ENCODE data around the gene PCED1B. TPM values are rescaled to one million over a fixed set of nuclear protein-coding genes. Genes with fewer than 3 reads are reported as not detected.
A peak's percentile ranks its signal among the peaks of the same experiment; 100 is the strongest.

Gene PCED1B
- total RNA-seq, 2 donors from 2014 or later: 48.6 to 54.2 TPM

DNA sequence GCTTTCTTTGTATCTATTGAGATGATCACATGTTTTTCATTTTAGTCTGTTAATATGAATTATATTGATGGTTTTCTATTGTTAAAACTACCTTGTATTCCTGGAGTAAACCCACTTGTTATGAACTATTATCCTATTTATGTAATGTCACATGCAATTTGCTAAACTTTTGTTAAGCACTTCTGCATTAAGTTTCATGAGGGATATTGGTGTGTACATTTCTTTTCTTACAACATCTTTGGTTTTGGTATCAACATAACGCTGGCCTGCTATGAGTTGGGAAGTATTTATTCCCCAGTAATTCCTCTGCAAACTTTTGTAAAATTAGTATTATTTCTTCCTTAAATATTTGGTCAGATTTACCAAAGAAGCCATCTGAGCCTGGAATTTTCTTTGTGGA, 46.8 kb downstream of the PCED1B start:
- DNase-seq (no peak), ATAC-seq (no peak)
- H3K4me3 Mint-ChIP-seq: no peak overlapping the region
- H3K27ac Mint-ChIP-seq: no peak overlapping the region
- no peaks in the 10 kb centered on the region for H3K9me3 ChIP-seq (ENCODE audit: control insufficient read depth, low read length, poor library complexity, severe bottlenecking)
- peaks cover 10% of the 10 kb centered on the region for H3K36me3 Mint-ChIP-seq (ENCODE audit: low read depth)
- peaks cover 2% of the 10 kb centered on the region for H3K4me1 Mint-ChIP-seq
- H3K27me3 Mint-ChIP-seq: no peaks in the 10 kb centered on the region

DNA sequence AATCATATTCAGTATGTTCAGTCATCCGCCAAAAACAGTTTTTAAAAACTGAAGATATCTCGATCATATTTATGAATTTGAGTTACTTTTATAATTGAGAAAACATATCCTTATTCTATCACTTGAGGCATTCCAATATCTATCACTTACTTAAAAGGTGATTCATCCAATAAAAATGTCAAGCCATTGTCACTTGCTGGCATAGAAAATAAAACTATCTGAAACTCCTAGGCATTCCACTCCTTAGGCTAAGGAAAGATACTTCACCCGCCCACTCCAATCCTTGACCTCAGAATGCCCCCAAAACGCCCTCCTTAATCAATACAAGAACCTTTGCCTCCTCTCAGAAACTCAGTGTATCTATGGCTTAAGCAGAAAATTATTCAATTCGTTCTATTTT, 51.6 kb downstream of the PCED1B start:
- ATAC-seq (no peak), DNase-seq (no peak)
- H3K27me3 Mint-ChIP-seq: no peaks in the 10 kb centered on the region
- H3K4me1 Mint-ChIP-seq: peaks cover 3% of the 10 kb centered on the region
- H3K4me3 Mint-ChIP-seq: no peak overlapping the region
- H3K36me3 Mint-ChIP-seq (ENCODE audit: low read depth): peaks cover 9% of the 10 kb centered on the region
- H3K9me3 ChIP-seq (ENCODE audit: control insufficient read depth, low read length, poor library complexity, severe bottlenecking): no peaks in the 10 kb centered on the region
- no peak overlapping the region for H3K27ac Mint-ChIP-seq

DNA sequence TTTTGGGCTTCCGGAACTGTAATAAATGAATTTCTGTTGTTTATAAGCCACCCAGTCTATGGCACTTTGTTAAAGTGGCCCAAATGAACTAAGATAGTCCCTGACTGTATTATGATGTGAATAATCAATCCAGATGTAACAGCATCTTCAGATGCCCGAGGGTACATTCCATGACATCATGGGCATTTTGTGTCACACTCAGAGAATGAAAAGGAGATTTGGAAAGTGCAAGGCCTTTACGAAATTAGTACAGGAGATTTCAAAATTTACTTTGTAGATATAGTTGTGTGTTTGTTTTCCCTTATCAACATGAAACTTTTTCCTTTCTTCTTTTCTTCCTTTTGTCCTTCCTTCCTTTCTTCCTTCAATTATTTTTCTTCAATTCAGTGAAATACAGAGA, 54.6 kb downstream of the PCED1B start:
- no peak overlapping the region for H3K4me3 Mint-ChIP-seq
- ATAC-seq: no peak

DNA sequence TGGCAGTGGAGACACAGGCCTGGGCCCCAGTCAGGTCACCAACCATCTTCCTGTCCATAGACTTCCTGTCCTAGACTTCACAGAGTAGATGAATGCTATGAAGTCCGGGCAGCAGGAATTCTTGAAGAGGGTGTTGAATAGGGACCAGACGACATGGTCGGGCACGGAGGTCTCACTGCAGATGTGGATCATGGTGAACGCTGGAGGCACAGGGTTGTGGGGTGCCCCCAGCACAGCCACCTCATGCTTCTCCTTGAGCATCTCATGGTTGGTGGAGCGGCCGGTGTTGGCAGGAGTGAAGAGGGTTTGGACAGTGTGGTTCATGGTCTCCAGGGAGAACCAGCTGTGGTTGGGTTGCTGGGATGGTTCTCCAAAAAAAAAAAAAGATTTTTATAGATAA, 56.2 kb downstream of the PCED1B start:
- Mint-ChIP-seq H3K27me3 (no peaks in the 10 kb centered on the region), H3K36me3 (ENCODE audit: low read depth) (peaks cover 6% of the 10 kb centered on the region)

More for the DNA sequence above, 54.6 kb downstream of the PCED1B start:
- H3K9me3 ChIP-seq (ENCODE audit: control insufficient read depth, low read length, poor library complexity, severe bottlenecking): no peaks in the 10 kb centered on the region
- Mint-ChIP-seq H3K36me3 (ENCODE audit: low read depth) (peaks cover 4% of the 10 kb centered on the region), H3K4me1 (peaks cover 3% of the 10 kb centered on the region), H3K27me3 (no peaks in the 10 kb centered on the region), H3K27ac (peak overlapping the region; percentile 49)
- no peak for DNase-seq

DNA sequence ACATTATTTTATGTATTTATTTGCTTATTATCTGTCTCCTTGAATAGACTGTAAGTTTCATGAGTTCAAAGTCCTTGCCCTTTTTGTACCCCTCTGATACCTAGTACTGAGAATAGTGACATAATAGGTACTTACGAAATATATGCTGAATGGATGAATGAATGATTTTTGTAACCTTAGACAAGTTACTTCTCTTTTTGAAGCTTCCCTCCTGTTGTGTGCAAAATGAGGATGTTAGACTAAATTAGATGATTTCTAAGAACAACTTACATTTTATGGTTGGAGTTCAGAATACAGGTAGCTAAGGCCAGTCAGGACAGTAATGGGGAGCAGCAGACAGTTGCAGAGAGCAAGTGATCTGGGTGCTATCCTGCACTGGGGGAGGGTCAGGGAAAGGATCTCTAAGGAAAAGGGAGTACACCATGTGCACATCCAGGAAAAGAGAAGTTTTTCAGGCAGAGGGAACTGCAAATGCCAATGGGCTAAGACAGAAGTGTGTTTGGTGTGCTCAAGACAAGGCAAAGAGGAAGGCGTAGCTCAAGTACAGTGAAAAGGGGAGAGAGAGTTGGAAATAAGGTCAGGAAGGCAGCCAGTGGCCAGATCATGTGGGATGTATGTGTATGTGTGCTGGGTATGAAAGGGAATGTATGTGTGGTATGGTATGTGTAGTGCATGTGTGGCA, 59.7 kb downstream of the PCED1B start:
- DNase-seq: no peak

More for the DNA sequence above, 56.2 kb downstream of the PCED1B start:
- H3K4me1 Mint-ChIP-seq: peaks cover 3% of the 10 kb centered on the region
- ATAC-seq (no peak), DNase-seq (no peak)
- H3K9me3 ChIP-seq (ENCODE audit: control insufficient read depth, low read length, poor library complexity, severe bottlenecking): no peaks in the 10 kb centered on the region
- no peak overlapping the region for H3K27ac Mint-ChIP-seq
- H3K4me3 Mint-ChIP-seq: no peak overlapping the region

DNA sequence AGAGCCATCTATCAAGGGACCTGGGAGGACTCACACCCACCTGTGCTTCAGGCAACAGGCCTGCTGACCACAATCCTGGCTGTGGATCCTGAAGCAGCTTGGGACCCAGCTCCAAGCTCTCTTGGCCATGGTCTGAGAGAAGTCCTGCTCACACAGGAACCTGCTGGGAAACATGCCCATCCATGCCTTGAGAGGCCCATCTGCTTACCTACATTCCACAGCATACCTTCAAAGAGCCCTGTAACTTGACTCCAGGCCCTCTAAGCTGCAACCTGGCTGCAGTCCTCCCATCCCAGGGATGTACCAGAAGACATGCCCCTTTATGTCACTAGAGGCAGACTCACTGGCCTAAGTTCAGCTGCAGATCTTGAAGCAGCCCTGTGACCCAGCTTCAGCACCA, 62.0 kb downstream of the PCED1B start:
- peaks cover 16% of the 10 kb centered on the region for H3K4me1 Mint-ChIP-seq
- H3K9me3 ChIP-seq (ENCODE audit: control insufficient read depth, low read length, poor library complexity, severe bottlenecking): no peaks in the 10 kb centered on the region
- no peak overlapping the region for H3K4me3 Mint-ChIP-seq
- peaks cover 3% of the 10 kb centered on the region for H3K36me3 Mint-ChIP-seq (ENCODE audit: low read depth)
- ATAC-seq (no peak), DNase-seq (no peak)
- H3K27ac Mint-ChIP-seq: no peak overlapping the region
- no peaks in the 10 kb centered on the region for H3K27me3 Mint-ChIP-seq

More for the DNA sequence above, 59.7 kb downstream of the PCED1B start:
- no peaks in the 10 kb centered on the region for H3K9me3 ChIP-seq (ENCODE audit: control insufficient read depth, low read length, poor library complexity, severe bottlenecking)
- no peaks in the 10 kb centered on the region for H3K27me3 Mint-ChIP-seq
- H3K4me1 Mint-ChIP-seq: no peaks in the 10 kb centered on the region
- H3K4me3 Mint-ChIP-seq: no peak overlapping the region
- peaks cover 4% of the 10 kb centered on the region for H3K36me3 Mint-ChIP-seq (ENCODE audit: low read depth)
- ATAC-seq: no peak
- H3K27ac Mint-ChIP-seq: no peak overlapping the region

DNA sequence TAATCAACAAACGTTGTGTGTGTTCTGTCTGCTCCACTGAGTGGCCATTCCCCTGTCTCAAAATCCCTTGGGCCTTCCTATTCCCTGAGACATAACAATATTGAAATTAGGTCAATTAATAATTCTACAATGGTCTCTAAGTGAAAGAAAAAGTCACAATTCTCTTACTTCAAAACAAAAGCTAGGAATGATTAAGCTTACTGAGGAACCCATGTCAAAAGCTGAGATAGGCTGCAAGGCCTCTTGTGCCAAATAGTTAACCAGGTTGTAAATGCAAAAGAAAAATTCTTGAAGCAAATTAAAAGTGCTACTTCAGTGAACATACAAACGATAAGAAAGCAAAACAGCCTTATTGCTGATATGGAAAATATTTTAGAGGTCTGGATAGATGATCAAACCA, 65.3 kb downstream of the PCED1B start:
- Mint-ChIP-seq H3K4me3 (no peak overlapping the region), H3K27ac (peak overlapping the region; percentile 59), H3K4me1 (peaks cover 17% of the 10 kb centered on the region), H3K36me3 (ENCODE audit: low read depth) (peaks cover 2% of the 10 kb centered on the region), H3K27me3 (no peaks in the 10 kb centered on the region)
- DNase-seq (no peak), ATAC-seq (no peak)
- no peaks in the 10 kb centered on the region for H3K9me3 ChIP-seq (ENCODE audit: control insufficient read depth, low read length, poor library complexity, severe bottlenecking)

DNA sequence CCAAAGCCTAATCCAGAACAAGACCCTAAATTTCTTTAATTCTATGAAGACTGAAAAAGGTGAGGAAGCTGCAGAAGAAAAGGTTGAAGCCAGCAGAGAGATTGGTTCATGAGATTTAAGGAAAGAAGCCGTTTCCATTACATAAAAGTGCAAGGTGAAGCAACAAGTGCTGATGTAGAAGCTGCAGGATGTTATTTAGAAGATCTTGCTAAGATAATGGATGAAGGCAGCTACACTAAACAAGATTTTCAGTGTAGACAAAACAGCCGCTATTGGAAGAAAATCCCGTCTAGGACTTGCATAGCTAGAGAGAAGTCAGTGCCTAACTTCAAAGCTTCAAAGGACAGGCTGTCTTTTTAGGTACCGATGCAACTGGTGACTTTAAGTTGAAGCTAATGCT, 65.8 kb downstream of the PCED1B start:
- H3K4me3 Mint-ChIP-seq: no peak overlapping the region
- ATAC-seq (peak; percentile 45), DNase-seq (no peak)
- peaks cover 2% of the 10 kb centered on the region for H3K36me3 Mint-ChIP-seq (ENCODE audit: low read depth)
- H3K4me1 Mint-ChIP-seq: peaks cover 17% of the 10 kb centered on the region
- no peaks in the 10 kb centered on the region for H3K9me3 ChIP-seq (ENCODE audit: control insufficient read depth, low read length, poor library complexity, severe bottlenecking)
- no peaks in the 10 kb centered on the region for H3K27me3 Mint-ChIP-seq
- H3K27ac Mint-ChIP-seq: peak overlapping the region; percentile 59

DNA sequence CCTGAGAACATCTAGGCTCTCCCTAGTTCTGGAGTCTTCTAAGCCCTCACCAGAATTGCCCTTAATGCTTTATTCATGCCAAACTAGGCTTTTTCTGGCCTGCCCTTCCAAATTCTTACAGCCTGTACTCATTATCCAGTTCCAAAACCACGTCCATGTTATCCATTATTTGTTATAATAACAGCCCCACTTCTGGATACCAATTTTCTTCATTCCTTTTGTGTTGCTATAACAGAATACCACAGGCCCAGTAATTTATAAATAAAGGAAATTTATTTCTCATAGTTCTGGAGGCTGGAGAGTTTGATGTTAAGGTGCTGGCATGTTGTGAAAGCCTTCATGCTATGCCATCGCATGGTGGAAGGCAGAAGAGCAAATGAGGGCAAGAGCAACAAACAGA, 68.3 kb downstream of the PCED1B start:
- Mint-ChIP-seq H3K27ac (no peak overlapping the region), H3K27me3 (no peaks in the 10 kb centered on the region), H3K4me3 (no peak overlapping the region), H3K4me1 (peaks cover 17% of the 10 kb centered on the region), H3K36me3 (ENCODE audit: low read depth) (peaks cover 2% of the 10 kb centered on the region)
- ATAC-seq (no peak), DNase-seq (no peak)
- no peaks in the 10 kb centered on the region for H3K9me3 ChIP-seq (ENCODE audit: control insufficient read depth, low read length, poor library complexity, severe bottlenecking)

DNA sequence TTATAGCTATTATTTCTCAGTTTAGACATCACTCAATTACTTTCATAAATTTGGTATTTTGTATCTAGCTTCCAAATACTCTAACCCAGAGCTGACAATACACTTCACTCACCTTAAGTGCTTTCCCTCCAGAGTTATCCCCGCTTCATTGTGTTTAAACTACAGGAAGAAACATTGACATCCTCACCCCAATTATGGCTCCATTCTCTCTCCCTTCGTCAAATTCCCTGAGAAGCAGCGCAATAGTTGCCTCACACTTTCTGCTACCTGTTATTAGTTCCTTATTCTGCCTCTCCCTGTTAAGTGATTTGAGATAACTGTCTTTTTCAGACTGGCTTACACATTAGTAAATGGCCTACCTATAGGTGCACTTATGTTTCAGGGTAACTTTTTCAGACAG, 69.7 kb downstream of the PCED1B start:
- H3K27ac Mint-ChIP-seq: peak overlapping the region; percentile 3
- H3K4me1 Mint-ChIP-seq: peaks cover 17% of the 10 kb centered on the region
- no peaks in the 10 kb centered on the region for H3K9me3 ChIP-seq (ENCODE audit: control insufficient read depth, low read length, poor library complexity, severe bottlenecking)
- H3K27me3 Mint-ChIP-seq: no peaks in the 10 kb centered on the region
- peaks cover 2% of the 10 kb centered on the region for H3K36me3 Mint-ChIP-seq (ENCODE audit: low read depth)
- DNase-seq (no peak), ATAC-seq (no peak)
- H3K4me3 Mint-ChIP-seq: no peak overlapping the region

DNA sequence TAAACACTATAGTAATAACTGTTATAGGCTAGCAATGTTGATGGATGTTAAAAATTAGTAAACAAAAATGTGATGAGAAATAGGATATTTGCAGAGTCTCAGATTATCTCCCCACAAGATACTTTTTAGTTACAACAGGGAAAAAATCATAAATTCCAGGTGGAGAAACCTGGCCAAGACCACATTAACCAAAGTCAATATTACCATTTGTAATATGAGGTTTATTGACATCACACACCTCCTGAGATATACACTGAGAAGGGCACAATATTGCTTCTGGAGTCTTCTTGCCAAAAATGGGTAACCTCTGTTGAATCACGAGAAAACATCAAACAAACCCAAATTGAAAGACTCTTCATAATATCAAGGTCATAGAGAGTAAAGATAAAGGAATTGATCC, 72.7 kb downstream of the PCED1B start:
- H3K4me1 Mint-ChIP-seq: peaks cover 10% of the 10 kb centered on the region
- H3K36me3 Mint-ChIP-seq (ENCODE audit: low read depth): peaks cover 2% of the 10 kb centered on the region
- H3K27ac Mint-ChIP-seq: no peak overlapping the region
- no peak for ATAC-seq
- H3K27me3 Mint-ChIP-seq: no peaks in the 10 kb centered on the region
- no peaks in the 10 kb centered on the region for H3K9me3 ChIP-seq (ENCODE audit: control insufficient read depth, low read length, poor library complexity, severe bottlenecking)
- no peak overlapping the region for H3K4me3 Mint-ChIP-seq
- no peak for DNase-seq

DNA sequence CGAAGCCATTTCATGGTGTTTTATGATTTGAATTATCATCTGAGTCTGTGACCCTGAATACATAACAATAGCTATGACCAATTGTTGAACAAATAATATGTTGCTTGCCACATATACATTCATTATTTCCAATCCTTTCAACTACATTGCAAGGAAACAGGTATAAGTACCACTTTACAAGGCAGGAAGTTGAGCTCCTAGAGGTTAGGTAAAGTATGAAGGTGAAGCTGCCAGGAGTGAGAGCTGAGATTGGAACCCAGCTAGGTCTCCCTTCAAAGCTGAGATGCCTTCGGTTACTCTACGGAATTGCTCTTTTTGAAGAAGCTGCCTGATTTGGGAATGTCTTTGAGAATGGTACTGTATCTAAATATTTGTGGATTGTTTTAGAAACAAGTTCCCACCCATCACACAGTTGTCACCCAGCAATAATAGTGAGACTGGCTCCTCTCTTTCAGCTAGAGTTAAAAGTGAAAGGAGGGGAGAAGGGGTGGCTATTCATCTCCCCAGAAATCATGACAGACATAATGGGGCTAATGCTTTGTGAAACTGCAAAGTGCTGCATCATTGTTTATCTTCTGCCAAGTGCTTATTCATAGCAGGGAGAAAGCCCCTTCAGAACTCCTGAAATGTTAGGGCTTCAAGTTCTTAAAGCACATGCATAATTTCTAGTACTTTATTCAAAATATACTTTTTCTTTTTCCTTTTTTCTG, 76.2 kb downstream of the PCED1B start:
- Mint-ChIP-seq H3K27me3 (no peaks in the 10 kb centered on the region), H3K4me1 (peaks cover 11% of the 10 kb centered on the region), H3K36me3 (ENCODE audit: low read depth) (no peaks in the 10 kb centered on the region), H3K4me3 (no peak overlapping the region), H3K27ac (peak overlapping the region; percentile 65)
- ATAC-seq (peak; percentile 68), DNase-seq (no peak)
- no peaks in the 10 kb centered on the region for H3K9me3 ChIP-seq (ENCODE audit: control insufficient read depth, low read length, poor library complexity, severe bottlenecking)

DNA sequence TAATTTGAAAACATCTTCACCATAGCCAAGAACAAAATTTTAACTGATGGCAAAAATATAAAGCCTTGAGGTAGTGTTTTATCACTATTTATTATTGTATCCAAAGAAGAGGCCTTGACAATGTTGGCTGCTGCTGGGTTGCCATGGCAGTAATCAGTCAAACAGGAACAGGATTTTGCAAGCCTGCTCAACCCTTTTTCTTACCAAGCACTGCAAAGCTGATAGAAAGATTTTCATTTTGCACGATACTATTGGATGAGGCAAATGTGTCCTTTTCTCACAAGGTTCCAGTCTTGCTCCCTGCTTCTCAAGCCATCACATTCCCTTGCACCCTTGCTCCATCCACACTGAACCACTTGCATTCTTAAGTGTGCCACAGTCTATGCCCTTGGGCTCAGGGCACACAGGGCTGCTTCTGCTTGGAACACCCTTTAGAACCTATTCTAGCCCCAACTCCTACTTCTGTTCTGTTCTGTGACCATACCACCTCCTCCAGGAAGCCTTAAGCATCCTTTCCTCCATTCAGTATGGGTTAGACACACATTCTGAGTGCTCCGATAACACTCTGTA, 76.8 kb downstream of the PCED1B start:
- no peak overlapping the region for H3K4me3 Mint-ChIP-seq
- H3K27ac Mint-ChIP-seq: peak overlapping the region; percentile 65
- H3K4me1 Mint-ChIP-seq: peaks cover 11% of the 10 kb centered on the region
- no peak for DNase-seq
- ATAC-seq: peak; percentile 81
- H3K36me3 Mint-ChIP-seq (ENCODE audit: low read depth): no peaks in the 10 kb centered on the region
- H3K27me3 Mint-ChIP-seq: no peaks in the 10 kb centered on the region
- H3K9me3 ChIP-seq (ENCODE audit: control insufficient read depth, low read length, poor library complexity, severe bottlenecking): no peaks in the 10 kb centered on the region

Data from T-helper 17 cell (primary cell).